Erythroblast (primary cell): ENCODE results near the gene SLC26A9.
"Not testable (repeated sequence)": the region's sequence is repeated elsewhere in the genome, so short reads cannot be mapped to it uniquely, and the experiment has no call there.

Experiments
- GATA1 ChIP-seq: IDR thresholded peaks from 2 replicates; pipeline ENCODE4 v1.6.1; 2011; ENCODE audit warnings: low read depth, mild to moderate bottlenecking, control low read depth, low read length, moderate library complexity
- POLR2A ChIP-seq: IDR thresholded peaks from 2 replicates; pipeline ENCODE4 v1.6.1; 2011; ENCODE audit warnings: mild to moderate bottlenecking, low read length

GRCh38 chr1:205894119-205894518 is 49.1 kb downstream of the SLC26A9 start:
- not testable (repeated sequence) for TF ChIP-seq POLR2A, GATA1
